OCI-LY1 (cell line): Measurements from ENCODE around the gene UNC5B.

ENCODE experiments used
- EZH2 ChIP-seq: fragments of 200-600 bp; sonication (generic), shearing (Covaris generic); IDR thresholded peaks from 2 replicates; pipeline ENCODE4 v1.8.0; 2017; ENCODE audit warnings: borderline replicate concordance, mixed run types, mild to moderate bottlenecking, antibody characterized with exemption, low read length, moderate library complexity, mixed read lengths
- TF ChIP-seq, protein P1 (sequence below): fragments of 200-600 bp; sonication (generic), shearing (Covaris generic); IDR thresholded peaks from 2 replicates; pipeline ENCODE4 v1.5.1; 2017; ENCODE audit warnings: mild to moderate bottlenecking, antibody characterized with exemption, low read length, moderate library complexity, mixed read lengths

- TF ChIP-seq, protein P1, sequence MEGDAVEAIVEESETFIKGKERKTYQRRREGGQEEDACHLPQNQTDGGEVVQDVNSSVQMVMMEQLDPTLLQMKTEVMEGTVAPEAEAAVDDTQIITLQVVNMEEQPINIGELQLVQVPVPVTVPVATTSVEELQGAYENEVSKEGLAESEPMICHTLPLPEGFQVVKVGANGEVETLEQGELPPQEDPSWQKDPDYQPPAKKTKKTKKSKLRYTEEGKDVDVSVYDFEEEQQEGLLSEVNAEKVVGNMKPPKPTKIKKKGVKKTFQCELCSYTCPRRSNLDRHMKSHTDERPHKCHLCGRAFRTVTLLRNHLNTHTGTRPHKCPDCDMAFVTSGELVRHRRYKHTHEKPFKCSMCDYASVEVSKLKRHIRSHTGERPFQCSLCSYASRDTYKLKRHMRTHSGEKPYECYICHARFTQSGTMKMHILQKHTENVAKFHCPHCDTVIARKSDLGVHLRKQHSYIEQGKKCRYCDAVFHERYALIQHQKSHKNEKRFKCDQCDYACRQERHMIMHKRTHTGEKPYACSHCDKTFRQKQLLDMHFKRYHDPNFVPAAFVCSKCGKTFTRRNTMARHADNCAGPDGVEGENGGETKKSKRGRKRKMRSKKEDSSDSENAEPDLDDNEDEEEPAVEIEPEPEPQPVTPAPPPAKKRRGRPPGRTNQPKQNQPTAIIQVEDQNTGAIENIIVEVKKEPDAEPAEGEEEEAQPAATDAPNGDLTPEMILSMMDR, result no peak
- no peak for TF ChIP-seq EZH2
Measured at GRCh38 chr10:71265618-71266146, 53.3 kb downstream of the UNC5B start.
